Measurements from ENCODE around the gene ECHDC1. TPM values are rescaled to one million over a fixed set of nuclear protein-coding genes. Genes with fewer than 3 reads are reported as not detected.
"Not testable (repeated sequence)": the region's sequence is repeated elsewhere in the genome, so short reads cannot be mapped to it uniquely, and the experiment has no call there.

Gene ECHDC1
- total RNA-seq = 10 to 100 TPM; 35.2 to 35.3 TPM
- long read RNA-seq, donor 1, partial matches to known transcripts = 0 of 7 reads
- long read RNA-seq, donor 1, other reads (novel, unspliced or antisense) = 1 of 7 reads
- long read RNA-seq, donor 2, transcript ECHDC1-210 (6 exons, 2,341 nt) = major isoform, 25 of 57 reads
- long read RNA-seq, donor 2, transcript ECHDC1-203 (5 exons, 1,354 nt) = minor isoform, 13 of 57 reads
- long read RNA-seq, donor 2, partial matches to known transcripts = 5 of 57 reads
- long read RNA-seq, donor 2, other reads (novel, unspliced or antisense) = 4 of 57 reads

DNA sequence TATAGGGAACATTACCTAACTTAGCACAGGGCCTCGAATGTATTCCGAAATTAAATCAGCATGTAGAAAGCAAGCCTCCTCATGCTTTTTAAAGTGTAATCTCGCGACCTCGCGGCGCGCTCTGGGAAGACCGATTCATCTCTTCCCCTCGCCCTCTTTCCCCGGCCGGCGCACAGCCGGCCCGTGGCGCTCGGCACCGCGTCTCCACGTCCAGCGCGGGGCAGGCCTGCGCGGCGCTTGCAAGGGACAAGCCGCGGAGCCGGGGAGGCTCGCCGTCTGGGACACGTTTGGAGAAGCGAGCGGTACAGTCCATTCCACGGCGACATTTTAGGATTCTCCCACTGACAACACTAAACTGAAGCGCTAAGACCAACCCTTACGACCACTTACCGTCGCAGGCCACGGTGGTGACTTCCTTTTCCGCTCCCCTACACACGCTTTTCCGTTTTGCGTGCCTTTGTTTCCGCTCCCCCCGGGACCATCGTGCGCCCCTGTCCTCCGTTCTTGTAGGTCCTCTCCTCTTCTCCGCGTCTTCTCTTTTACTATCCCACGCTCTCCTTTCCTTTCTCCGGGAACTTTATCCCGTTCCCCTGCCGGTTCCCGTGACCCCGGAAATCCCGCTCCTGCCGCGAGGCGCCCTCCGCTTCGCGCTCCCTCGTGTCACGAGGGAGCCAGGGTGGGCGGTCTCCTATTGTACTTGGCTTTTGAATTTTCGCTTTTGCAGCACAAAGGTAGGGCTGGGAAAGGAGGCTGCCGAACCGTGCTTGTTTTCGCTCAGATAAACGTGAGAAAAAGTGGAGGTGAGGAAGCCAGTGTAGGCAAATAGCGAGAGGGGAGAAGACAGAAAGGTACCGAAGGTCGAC, at the start of gene ECHDC1:
ECHDC1 (minus strand) TSS at position 664 of the 863 bp plus-strand sequence. CDS start 12,581 bp downstream, outside the sequence.
- intact Hi-C loops (cut with DNase I) = no loop called here
- DNase-seq (ENCODE audit: low spot score) = peak; percentile 88

DNA sequence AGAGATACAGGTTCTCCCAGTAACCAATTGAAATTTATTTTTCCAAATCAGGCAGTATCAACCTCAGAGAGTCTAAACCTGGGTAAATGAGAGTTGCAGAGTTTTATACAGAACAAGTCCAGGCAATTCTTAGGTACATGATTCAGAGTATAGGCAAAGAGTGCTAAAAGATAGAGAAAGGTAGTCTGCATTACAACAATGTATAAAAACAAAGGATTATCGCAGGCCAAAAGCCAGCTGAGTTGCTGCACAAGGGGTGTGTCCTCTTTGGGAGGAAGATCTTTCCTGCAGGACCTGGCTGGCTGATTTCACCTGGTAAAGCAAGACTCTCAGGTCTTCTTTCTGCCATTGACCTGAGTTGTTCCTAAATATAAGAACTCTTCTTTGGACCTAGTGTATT, 48.9 kb upstream of the ECHDC1 start:
- intact Hi-C loops (cut with DNase I) = no loop called here
- DNase-seq (ENCODE audit: low spot score) = no peak

DNA sequence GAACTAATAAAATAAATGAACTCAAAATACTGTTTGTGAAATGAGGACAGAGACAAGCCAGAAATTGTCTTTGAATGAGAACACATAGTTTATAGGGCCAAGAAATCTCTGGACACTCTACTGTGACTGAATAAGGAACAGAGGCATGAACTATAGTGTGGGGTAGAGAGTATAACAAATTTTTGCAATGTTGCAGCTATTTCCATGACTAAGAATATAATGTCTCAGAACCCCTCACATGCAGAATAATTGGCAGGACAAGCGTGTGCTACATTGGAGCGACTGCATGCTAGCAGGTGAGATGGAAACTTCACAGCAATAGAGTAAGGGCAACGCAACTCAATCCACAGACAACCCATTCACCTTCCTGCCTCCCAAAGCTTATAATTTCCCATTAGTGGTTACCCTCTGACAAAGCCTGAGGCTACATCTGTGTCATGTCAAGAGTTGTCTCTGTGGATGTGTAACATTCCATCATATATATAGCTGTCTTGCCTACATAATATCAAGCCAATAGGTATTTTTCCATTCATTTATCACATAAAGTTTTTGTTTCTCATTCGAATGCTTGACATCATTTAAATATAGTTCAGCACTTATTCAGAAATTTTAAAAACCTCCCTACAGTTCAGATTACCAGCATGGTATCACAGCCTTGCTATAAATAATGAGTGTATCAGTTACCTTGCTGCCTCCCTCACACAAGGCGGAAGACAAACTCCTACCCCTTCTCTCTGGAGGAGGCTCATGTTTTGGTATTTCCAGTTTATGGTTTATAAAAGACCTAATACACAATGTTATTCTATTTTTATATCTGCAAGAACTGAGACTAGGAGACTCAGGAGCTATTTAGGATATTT, 47.9 kb upstream of the ECHDC1 start:
- intact Hi-C loops (cut with DNase I) = no loop called here
- no peak for DNase-seq (ENCODE audit: low spot score)

- no peak for DNase-seq (ENCODE audit: low spot score)
- intact Hi-C loops (cut with DNase I) = no loop called here
Observed at GRCh38 chr6:127389706-127390105, 46.3 kb upstream of the ECHDC1 start.

DNA sequence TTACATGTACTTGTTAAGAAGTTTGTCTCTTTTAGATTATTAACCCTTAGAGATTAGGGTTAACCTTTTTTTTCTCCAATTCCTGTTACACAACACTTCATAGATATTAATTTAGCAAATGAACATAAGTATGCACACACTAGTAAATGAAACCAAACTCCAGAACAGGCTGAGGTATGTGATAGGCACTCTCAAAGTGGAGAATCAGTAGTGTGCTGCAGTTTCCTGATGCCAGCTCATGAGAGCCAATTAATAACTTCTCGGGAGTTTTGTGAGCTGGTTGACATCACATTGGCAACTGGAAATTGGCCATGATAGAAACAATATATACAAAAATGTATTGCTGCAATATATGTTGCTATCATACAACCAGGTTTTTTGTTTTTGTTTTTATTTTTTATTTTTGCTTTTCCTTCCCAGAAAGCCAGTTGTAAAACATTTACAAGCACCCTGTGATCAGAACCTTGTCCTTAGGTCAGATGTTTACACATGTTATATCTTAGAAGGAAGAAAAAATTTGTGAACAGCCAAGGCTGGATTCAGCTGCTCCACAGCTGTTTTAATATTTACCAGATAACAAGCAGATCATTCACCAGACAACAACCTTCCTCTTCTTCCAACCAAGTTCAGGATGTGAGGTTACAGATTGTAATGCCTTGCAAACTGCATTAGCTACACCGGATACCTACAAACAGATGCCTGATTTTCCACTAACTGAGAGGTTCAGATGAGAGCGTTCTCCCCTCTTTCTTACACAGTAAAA, 42.4 kb upstream of the ECHDC1 start:
- no peak for DNase-seq (ENCODE audit: low spot score)
- intact Hi-C loops (cut with DNase I) = no loop called here

- DNase-seq (ENCODE audit: low spot score); intact Hi-C loops (cut with DNase I): not testable (repeated sequence)
Observed at GRCh38 chr6:127384848-127385247, 41.4 kb upstream of the ECHDC1 start.

DNA sequence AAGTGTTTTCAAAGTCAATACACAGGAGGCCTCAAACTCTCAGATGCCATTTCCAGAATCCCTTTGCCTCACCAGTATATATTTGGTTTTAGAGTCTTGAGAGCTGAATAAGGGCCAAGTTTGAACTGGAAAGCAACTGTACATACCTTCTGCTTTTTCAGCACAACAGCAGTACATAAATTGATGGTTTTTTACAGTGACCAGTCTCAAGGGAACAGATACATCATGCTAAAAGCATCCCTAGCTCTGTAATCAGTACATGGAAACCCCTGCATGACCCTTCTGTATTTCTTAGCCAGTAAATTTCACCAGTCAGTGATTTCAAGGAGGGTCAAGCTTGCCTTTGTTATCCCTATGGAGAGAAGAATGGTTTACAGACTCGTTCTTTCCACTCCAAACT, 40.6 kb upstream of the ECHDC1 start:
- no peak for DNase-seq (ENCODE audit: low spot score)
- intact Hi-C loops (cut with DNase I) = no loop called here

GRCh38 chr6:127382413-127382812, 39.0 kb upstream of the ECHDC1 start:
- intact Hi-C loops (cut with DNase I) = no loop called here
- no peak for DNase-seq (ENCODE audit: low spot score)

- intact Hi-C loops (cut with DNase I) = no loop called here
- DNase-seq (ENCODE audit: low spot score) = no peak
Observed at GRCh38 chr6:127381384-127381783, 38.0 kb upstream of the ECHDC1 start.

GRCh38 chr6:127376685-127377084, 33.3 kb upstream of the ECHDC1 start:
- intact Hi-C loops (cut with DNase I) = no loop called here
- no peak for DNase-seq (ENCODE audit: low spot score)

GRCh38 chr6:127367023-127367375, 23.6 kb upstream of the ECHDC1 start:
- DNase-seq (ENCODE audit: low spot score) = no peak
- intact Hi-C loops (cut with DNase I) = no loop called here

DNA sequence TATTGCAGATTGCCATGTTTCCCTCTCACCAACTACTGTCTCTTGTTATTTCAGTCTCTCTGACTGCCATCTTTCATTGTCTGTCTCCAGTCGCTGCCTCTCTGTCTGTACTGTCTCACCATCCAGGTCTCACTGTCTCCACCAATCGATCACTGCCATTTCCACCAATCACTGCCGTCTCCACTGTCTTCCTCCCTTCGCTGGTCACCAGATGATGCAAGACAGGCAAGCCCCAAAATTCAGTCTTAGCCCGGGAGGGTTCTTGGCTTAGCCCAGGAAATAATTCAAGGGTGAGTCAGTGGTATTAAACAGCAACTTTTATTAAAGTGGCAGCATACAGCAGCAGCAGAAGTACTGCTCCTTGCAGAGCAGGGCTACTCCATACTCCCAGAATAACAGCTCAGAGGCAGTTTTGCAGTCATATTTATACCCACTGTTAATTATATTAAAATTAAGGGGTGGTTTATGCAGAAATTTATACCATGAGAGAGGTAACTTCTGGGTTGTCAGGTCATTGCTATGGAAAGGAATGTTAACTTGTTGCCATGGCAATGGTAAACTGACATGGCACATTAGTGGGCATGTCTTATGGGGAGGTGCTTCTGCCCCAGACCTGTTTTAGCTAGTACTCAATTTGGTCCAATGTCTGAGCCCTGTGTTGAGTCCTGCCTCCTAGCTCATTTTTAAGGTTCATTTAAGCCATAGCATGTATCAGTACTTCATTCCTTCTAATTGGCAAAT, 23.0 kb upstream of the ECHDC1 start:
- intact Hi-C loops (cut with DNase I) = no loop called here
- DNase-seq (ENCODE audit: low spot score) = no peak

DNA sequence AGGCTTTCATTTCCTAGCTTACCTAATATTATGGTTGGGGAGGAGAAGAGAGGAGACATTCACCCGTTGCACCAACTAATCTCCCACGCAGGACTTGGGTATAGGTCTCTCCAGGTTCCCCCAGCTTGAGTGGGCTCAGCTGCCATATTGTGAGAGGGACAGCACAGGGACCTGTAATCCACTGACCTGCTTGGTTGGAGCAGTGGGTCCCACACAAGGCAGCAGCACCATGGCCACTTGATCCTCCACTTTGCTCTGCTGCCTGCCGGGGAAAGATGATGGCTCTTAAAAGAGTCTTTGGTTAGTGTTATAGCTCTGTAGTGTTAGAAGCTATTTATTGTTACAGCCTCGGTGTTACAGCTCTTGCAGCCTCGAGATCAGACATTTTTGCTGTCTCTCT, 22.5 kb upstream of the ECHDC1 start:
- intact Hi-C loops (cut with DNase I) = no loop called here
- no peak for DNase-seq (ENCODE audit: low spot score)

- intact Hi-C loops (cut with DNase I) = loop anchor here in 1 of 2 donors (5.0 kb wide), 1 partner anchor 1470 kb away; no protein-coding TSS in a partner anchor
- no peak for DNase-seq (ENCODE audit: low spot score)
Observed at GRCh38 chr6:127352524-127352923, 9.1 kb upstream of the ECHDC1 start.

DNA sequence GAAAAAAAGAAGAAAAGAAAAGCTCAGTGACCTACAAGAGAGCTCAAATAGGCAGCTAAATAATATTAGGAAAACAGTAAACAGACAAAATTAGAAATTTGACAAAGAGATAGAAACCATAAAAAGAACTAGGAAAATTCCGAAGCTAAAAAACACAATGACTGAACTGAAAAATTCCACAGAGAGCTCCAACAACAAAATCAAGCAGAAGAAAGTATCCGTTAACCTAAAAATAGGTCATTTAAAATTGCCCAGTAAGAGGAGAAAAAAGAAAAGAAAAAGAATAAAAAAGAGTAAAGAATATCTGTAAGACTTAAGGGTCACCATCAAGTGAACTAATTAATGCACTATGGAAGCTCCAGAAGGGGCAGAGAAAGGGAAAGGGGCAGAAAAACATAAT, 6.6 kb upstream of the ECHDC1 start:
- no peak for DNase-seq (ENCODE audit: low spot score)
- intact Hi-C loops (cut with DNase I) = loop anchor here in 1 of 2 donors (5.0 kb wide), 1 partner anchor 1468 kb away; no protein-coding TSS in a partner anchor

DNA sequence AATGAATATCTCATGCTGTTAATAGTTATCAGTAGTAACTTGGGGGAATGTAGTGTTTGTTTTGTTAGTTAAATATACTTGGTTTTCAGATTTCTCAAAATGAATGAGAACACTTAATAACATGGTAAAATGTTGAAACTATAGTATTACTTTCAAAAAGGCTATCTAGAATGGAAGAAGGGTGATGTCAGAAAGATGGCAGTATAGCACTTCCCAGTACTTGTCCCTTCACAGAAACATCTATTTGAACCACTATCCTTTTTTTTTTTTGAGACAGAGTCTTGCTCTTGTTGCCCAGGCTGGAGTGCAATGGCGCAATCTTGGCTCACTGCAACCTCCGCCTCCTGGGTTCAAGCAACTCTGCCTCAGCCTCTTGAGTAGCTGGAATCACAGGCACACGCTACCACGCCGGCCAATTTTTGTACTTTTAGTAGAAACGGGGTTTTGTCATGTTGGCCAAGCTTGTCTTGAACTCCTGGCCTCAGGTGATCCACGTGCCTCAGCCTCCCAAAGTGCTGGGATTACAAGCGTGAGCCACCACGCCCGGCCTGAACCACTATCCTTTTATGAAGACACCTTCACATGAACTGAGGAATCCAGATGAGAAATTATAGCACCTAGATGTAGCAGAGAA, 4.7 kb upstream of the ECHDC1 start:
- no peak for DNase-seq (ENCODE audit: low spot score)
- intact Hi-C loops (cut with DNase I) = no loop called here

GRCh38 chr6:127347178-127347577, 3.8 kb upstream of the ECHDC1 start:
- DNase-seq (ENCODE audit: low spot score) = no peak
- intact Hi-C loops (cut with DNase I) = no loop called here

GRCh38 chr6:127345521-127345920, 2.1 kb upstream of the ECHDC1 start:
- DNase-seq (ENCODE audit: low spot score) = no peak
- intact Hi-C loops (cut with DNase I) = no loop called here

All from posterior vena cava (tissue), 2 donors.